HFF-Myc (cell line): ENCODE results near the gene SLC35B4.

ENCODE experiments used
- DNase-seq: peaks from one replicate; pipeline ENCODE4 v3.0.0-alpha.2; 2011; ENCODE audit warnings: low read depth; ENCODE audit errors: extremely low read depth
- H3K4me3 ChIP-seq: replicated peaks from 2 replicates; pipeline ENCODE4 v1.5.1; 2011; ENCODE audit warnings: low read depth, mild to moderate bottlenecking, control low read depth, low read length
- TF ChIP-seq, protein P1 (sequence below): IDR thresholded peaks from 2 replicates; pipeline ENCODE4 v1.5.1; 2012; ENCODE audit warnings: mild to moderate bottlenecking, low read depth, low read length, control low read depth; ENCODE audit errors: missing control alignments

SLC35B4 gene

DNA sequence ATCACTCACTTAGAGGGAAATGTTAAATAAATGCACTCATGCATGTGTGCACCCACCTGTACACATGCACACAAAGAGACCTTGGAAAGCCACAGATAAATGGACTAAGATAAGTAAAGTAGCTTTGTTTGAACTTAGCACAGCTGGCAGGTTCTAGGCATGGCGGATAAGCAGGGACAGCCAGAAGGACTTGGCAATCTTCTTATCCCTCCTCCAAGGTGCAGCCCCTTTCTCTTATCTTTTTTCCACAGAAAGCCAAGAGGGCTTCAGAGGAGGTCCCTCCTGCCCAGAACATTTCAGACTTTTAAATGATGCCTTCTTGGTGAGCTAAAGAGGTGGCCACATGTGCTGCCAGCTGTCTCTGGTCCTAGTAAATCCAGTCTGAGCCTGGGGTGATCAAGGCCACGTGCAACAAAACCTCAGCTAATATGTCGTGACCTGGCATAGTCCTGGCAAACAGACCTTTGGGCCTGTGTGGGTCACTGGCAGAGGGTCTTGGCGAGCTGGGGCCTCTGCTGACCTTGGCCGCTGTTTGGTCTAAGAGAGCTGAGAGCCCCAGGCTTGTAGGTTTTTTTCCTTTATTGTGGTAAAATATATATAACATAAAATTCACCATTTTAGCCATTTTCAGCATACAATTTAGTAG lies 43.2 kb upstream of the SLC35B4 start:
- H3K4me3 ChIP-seq = no peak overlapping the region
- TF ChIP-seq, protein P1, sequence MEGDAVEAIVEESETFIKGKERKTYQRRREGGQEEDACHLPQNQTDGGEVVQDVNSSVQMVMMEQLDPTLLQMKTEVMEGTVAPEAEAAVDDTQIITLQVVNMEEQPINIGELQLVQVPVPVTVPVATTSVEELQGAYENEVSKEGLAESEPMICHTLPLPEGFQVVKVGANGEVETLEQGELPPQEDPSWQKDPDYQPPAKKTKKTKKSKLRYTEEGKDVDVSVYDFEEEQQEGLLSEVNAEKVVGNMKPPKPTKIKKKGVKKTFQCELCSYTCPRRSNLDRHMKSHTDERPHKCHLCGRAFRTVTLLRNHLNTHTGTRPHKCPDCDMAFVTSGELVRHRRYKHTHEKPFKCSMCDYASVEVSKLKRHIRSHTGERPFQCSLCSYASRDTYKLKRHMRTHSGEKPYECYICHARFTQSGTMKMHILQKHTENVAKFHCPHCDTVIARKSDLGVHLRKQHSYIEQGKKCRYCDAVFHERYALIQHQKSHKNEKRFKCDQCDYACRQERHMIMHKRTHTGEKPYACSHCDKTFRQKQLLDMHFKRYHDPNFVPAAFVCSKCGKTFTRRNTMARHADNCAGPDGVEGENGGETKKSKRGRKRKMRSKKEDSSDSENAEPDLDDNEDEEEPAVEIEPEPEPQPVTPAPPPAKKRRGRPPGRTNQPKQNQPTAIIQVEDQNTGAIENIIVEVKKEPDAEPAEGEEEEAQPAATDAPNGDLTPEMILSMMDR = no peak
- no peak for DNase-seq

GRCh38 chr7:134357486-134357885 lies 40.8 kb upstream of the SLC35B4 start:
- no peak for DNase-seq
- TF ChIP-seq, protein P1 = no peak
- H3K4me3 ChIP-seq = no peak overlapping the region

DNA sequence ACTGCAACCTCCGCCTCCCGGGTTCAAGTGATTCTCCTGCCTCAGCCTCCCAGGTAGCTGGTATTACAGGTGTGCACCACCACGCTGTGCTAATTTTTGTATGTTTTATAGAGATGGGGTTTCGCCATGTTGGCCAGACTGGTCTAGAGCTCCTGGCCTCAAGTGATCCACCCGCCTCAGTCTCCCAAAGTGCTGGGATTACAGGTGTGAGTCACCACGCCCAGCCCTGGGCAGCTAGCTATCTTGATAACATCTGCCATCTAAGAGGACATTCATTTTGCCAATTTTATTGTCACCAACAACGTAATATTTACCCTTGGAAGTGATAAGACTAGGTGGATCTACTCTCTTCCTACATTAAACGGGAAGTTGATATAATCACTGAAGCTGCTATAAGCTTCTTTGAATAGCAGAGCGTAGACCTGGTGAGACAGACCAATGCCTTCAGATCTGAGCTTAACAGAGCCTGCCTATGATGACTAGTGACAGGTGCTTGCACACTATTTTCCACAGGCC lies 39.7 kb upstream of the SLC35B4 start:
- no peak for DNase-seq
- H3K4me3 ChIP-seq = no peak overlapping the region
- TF ChIP-seq, protein P1 = no peak

- DNase-seq = no peak
- TF ChIP-seq, protein P1 = no peak
- H3K4me3 ChIP-seq = no peak overlapping the region
Measured at GRCh38 chr7:134355927-134356326, 39.2 kb upstream of the SLC35B4 start.

DNA sequence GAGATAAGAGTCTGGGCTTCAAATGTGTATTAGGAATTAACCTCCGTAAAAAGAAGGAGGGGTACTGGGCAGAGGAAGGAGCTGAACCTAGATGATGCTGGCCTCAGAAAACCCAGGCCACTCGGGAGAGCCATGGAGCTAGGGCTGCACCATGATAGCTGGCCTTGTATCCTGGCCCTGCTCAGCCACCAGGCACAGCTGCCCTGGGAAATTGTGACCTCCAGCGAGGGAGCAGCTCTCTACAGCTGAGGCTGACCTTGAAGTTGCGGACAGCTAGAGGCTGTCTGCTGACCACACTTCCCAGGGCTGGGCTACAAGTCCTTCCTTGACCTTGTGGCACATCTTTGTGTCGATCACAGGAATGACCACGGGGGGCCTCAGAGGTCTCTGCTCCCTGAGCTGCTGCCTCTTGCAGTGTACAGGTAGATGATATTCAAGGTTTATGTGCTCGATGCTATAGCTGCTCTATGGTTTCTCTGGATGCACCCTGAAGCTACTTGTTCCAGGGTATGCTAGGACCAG lies 38.3 kb upstream of the SLC35B4 start:
- TF ChIP-seq, protein P1 = no peak

GRCh38 chr7:134353411-134353810 lies 36.7 kb upstream of the SLC35B4 start:
- DNase-seq = no peak
- no peak overlapping the region for H3K4me3 ChIP-seq
- TF ChIP-seq, protein P1 = no peak

More for the DNA sequence above, 38.3 kb upstream of the SLC35B4 start:
- DNase-seq = no peak
- no peak overlapping the region for H3K4me3 ChIP-seq

- TF ChIP-seq, protein P1 = no peak
- H3K4me3 ChIP-seq = no peak overlapping the region
- DNase-seq = no peak
Measured at GRCh38 chr7:134351424-134351823, 34.7 kb upstream of the SLC35B4 start.
